ENCODE data around the gene CORT.

DNA sequence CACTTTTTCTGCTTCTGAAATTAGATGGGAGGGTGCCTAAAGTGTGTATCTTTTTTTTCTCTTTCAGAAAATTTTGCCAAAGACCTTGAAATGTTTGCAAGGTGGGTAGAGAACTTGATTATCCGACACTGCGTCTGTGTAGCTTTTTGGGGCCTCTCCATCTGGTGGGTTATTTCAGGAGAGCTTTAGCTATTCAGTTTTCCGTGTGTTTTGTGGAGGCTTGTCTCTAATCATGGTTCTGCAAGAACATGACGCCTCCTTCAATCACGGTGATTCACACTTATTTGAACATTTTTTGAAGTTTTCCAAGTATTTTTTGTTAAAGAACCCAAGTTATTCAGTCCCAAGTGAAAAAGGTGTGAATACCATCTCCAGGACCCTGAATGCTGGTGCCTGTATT is 15.2 kb upstream of the CORT start:
- TF ChIP-seq, protein P1, sequence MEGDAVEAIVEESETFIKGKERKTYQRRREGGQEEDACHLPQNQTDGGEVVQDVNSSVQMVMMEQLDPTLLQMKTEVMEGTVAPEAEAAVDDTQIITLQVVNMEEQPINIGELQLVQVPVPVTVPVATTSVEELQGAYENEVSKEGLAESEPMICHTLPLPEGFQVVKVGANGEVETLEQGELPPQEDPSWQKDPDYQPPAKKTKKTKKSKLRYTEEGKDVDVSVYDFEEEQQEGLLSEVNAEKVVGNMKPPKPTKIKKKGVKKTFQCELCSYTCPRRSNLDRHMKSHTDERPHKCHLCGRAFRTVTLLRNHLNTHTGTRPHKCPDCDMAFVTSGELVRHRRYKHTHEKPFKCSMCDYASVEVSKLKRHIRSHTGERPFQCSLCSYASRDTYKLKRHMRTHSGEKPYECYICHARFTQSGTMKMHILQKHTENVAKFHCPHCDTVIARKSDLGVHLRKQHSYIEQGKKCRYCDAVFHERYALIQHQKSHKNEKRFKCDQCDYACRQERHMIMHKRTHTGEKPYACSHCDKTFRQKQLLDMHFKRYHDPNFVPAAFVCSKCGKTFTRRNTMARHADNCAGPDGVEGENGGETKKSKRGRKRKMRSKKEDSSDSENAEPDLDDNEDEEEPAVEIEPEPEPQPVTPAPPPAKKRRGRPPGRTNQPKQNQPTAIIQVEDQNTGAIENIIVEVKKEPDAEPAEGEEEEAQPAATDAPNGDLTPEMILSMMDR (IDR thresholded peaks at IDR 0.05) = no peak
- TF ChIP-seq POLR2A (IDR thresholded peaks at IDR 0.05; ENCODE audit: low read depth) = no peak
- TF ChIP-seq EP300 (IDR thresholded peaks at IDR 0.05) = no peak
- no peak for TF ChIP-seq POLR2AphosphoS5 (IDR thresholded peaks at IDR 0.05)
